ENCODE measurements around the gene GAL3ST1. TPM values are rescaled to one million over a fixed set of nuclear protein-coding genes. Genes with fewer than 3 reads are reported as not detected.

GAL3ST1 gene
- polyA plus RNA-seq, 1 donor (not counting 4 experiments of a cell fraction or from before 2014, with no cell fraction given), result not detected

DNA sequence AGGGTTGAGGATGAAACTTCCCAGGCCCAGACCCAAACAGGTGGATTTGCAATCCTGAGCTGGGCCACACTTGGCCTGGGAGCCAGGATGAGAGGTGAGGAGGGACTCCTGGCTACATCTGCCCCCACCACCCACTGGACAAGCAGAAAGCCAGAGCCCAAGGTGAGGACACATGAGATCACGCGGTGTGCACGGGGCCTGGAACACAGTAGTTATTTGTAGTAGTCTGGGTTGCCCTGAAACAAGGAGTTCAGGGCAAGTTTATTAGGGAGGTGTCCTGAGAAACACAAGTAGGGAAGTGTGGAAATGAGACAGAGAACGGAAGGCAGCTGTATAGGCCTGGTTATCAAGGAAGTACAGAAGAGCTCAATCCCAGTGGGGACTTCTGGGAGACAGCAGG, 27.3 kb downstream of the GAL3ST1 start:
- no peaks in the 10 kb centered on the region for H4K20me1 ChIP-seq (ENCODE audit: control insufficient read depth, extremely low read depth, insufficient read depth, low read length)
- H2AFZ ChIP-seq (ENCODE audit: control insufficient read depth, low read length), result no peak overlapping the region
- no peak overlapping the region for H3K9ac ChIP-seq (ENCODE audit: control insufficient read depth, extremely low read depth, insufficient read depth, low read length)
- no peaks in the 10 kb centered on the region for H3K79me2 ChIP-seq (ENCODE audit: control insufficient read depth, insufficient read depth, low read length)
- DNase-seq (ENCODE audit: low read depth, low spot score), result no peak
- dilution Hi-C loops (cut with MboI; ENCODE audit: extremely low pct_ligation_motif_present, low sequenced_read_pairs), result no loop called here
- peaks cover 5% of the 10 kb centered on the region for H3K4me1 ChIP-seq (ENCODE audit: control insufficient read depth, extremely low read depth, insufficient read depth, low read length)
- H3K9me3 ChIP-seq (ENCODE audit: control insufficient read depth, low read depth, low read length), result no peaks in the 10 kb centered on the region
- no peak overlapping the region for H3K4me3 ChIP-seq (ENCODE audit: control insufficient read depth in 2 of 3, extremely low read depth in 1 of 3, insufficient read depth in 2 of 3, low read depth in 1 of 3, low read length in 3 of 3)
- H3K36me3 ChIP-seq (ENCODE audit: control insufficient read depth in 2 of 2, extremely low read depth in 1 of 2, insufficient read depth in 2 of 2, low read length in 2 of 2), result no peaks in the 10 kb centered on the region
- H3K27ac ChIP-seq (ENCODE audit: control insufficient read depth, insufficient read depth, low read length), result no peak overlapping the region
- H3K27me3 ChIP-seq (ENCODE audit: control insufficient read depth, extremely low read depth, insufficient read depth, low read length), result peaks cover 17% of the 10 kb centered on the region
- TF ChIP-seq, protein P1, sequence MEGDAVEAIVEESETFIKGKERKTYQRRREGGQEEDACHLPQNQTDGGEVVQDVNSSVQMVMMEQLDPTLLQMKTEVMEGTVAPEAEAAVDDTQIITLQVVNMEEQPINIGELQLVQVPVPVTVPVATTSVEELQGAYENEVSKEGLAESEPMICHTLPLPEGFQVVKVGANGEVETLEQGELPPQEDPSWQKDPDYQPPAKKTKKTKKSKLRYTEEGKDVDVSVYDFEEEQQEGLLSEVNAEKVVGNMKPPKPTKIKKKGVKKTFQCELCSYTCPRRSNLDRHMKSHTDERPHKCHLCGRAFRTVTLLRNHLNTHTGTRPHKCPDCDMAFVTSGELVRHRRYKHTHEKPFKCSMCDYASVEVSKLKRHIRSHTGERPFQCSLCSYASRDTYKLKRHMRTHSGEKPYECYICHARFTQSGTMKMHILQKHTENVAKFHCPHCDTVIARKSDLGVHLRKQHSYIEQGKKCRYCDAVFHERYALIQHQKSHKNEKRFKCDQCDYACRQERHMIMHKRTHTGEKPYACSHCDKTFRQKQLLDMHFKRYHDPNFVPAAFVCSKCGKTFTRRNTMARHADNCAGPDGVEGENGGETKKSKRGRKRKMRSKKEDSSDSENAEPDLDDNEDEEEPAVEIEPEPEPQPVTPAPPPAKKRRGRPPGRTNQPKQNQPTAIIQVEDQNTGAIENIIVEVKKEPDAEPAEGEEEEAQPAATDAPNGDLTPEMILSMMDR (optimal IDR thresholded peaks at IDR 0.05 in 1 of 3, IDR thresholded peaks at IDR 0.05 in 1 of 3, conservative IDR thresholded peaks at IDR 0.05 in 1 of 3; ENCODE audit: extremely low read depth in 1 of 3, insufficient read depth in 2 of 3, low read length in 3 of 3), result no peak
- TF ChIP-seq EZH2 (IDR thresholded peaks at IDR 0.05; ENCODE audit: low read length), result no peak
- no peak for FAIRE-seq
- H3K9me1 ChIP-seq (ENCODE audit: control insufficient read depth, extremely low read depth, insufficient read depth, low read length), result no peaks in the 10 kb centered on the region
- no peak overlapping the region for H3K4me2 ChIP-seq (ENCODE audit: control insufficient read depth, extremely low read depth, insufficient read depth, low read depth, low read length)

DNA sequence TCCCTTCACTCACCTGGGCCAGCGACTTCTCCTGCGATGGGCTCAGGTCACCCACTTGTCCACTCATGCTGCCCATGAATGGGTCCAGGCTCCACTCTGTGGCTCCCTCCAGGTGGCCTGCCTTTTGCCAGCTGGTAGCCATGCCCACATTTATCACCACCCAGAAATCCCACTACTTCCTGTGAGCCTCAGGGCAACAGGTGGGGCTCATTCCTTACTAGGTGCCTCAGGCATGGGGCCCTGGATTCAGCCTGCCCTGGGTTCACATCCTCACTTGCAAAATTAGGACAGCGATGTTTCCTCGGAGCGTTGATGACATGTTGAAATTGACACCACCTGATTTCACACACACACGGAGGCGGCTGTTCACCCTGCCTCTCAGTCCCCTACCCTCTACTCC, 27.8 kb downstream of the GAL3ST1 start, which contains the start of gene SEC14L6:
TSS of gene SEC14L6 (minus strand) at position 126 of the 400 bp plus-strand sequence. CDS start at position 67, 59 bp downstream.
- no peak within 1 kb of the TSS for H3K4me2 ChIP-seq (ENCODE audit: control insufficient read depth, extremely low read depth, insufficient read depth, low read depth, low read length)
- H4K20me1 ChIP-seq (ENCODE audit: control insufficient read depth, extremely low read depth, insufficient read depth, low read length), result no peaks in the 10 kb centered on the region
- FAIRE-seq, result no peak
- TF ChIP-seq, protein P1 (optimal IDR thresholded peaks at IDR 0.05 in 1 of 3, IDR thresholded peaks at IDR 0.05 in 1 of 3, conservative IDR thresholded peaks at IDR 0.05 in 1 of 3; ENCODE audit: extremely low read depth in 1 of 3, insufficient read depth in 2 of 3, low read length in 3 of 3), result no peak
- dilution Hi-C loops (cut with MboI; ENCODE audit: extremely low pct_ligation_motif_present, low sequenced_read_pairs), result no loop called here
- H3K27ac ChIP-seq (ENCODE audit: control insufficient read depth, insufficient read depth, low read length), result no peak within 1 kb of the TSS
- H3K79me2 ChIP-seq (ENCODE audit: control insufficient read depth, insufficient read depth, low read length), result no peaks in the 10 kb centered on the region
- H3K36me3 ChIP-seq (ENCODE audit: control insufficient read depth in 2 of 2, extremely low read depth in 1 of 2, insufficient read depth in 2 of 2, low read length in 2 of 2), result no peaks in the 10 kb centered on the region
- DNase-seq (ENCODE audit: low read depth, low spot score), result no peak
- H3K9me1 ChIP-seq (ENCODE audit: control insufficient read depth, extremely low read depth, insufficient read depth, low read length), result no peaks in the 10 kb centered on the region
- no peak within 1 kb of the TSS for H3K4me3 ChIP-seq (ENCODE audit: control insufficient read depth in 2 of 3, extremely low read depth in 1 of 3, insufficient read depth in 2 of 3, low read depth in 1 of 3, low read length in 3 of 3)
- H3K9me3 ChIP-seq (ENCODE audit: control insufficient read depth, low read depth, low read length), result no peaks in the 10 kb centered on the region
- peaks cover 22% of the 10 kb centered on the region for H3K27me3 ChIP-seq (ENCODE audit: control insufficient read depth, extremely low read depth, insufficient read depth, low read length)
- no peak within 1 kb of the TSS for H2AFZ ChIP-seq (ENCODE audit: control insufficient read depth, low read length)
- no peak within 1 kb of the TSS for H3K9ac ChIP-seq (ENCODE audit: control insufficient read depth, extremely low read depth, insufficient read depth, low read length)
- peaks cover 5% of the 10 kb centered on the region for H3K4me1 ChIP-seq (ENCODE audit: control insufficient read depth, extremely low read depth, insufficient read depth, low read length)

All from keratinocyte (primary cell).